HepG2 (cell line): ENCODE measurements around the gene PDCD2. TPM values are rescaled to one million over a fixed set of nuclear protein-coding genes. Genes with fewer than 3 reads are reported as not detected.

Source experiments
- ATAC-seq: fragments of 200-7000 bp; cut with Tn5 transposase; 3 replicates; pipeline ENCODE4 v1.9.1; 2020; ENCODE audit warnings: mild to moderate bottlenecking, moderate library complexity
- BruUV-seq: library from RNA; stranded (reverse); fragments of 400-500 nt; replicated peaks from 2 replicates; lab custom pipeline; 2021; lab: Mats Ljungman, UMichigan
- CTCF ChIA-PET: fragments of 300-600 bp; formaldehyde crosslinking; extraction: SDS; loops from one replicate; lab custom pipeline; 2021; ENCODE audit warnings: low total read pairs, inconsistent platforms, low intra/inter-chr PET ratio; lab: Yijun Ruan, JAX
- POLR2A ChIA-PET: fragments of 350-600 bp; sonication (Branson Sonifier 250); formaldehyde crosslinking; loops from one replicate; lab custom pipeline; 2020; ENCODE audit warnings: antibody characterized with exemption, inconsistent platforms; lab: Yijun Ruan, JAX
- DNase-seq: peaks from one replicate; pipeline ENCODE4 v3.0.0-alpha.2; 2015; ENCODE audit warnings: low spot score
- FAIRE-seq: peaks from 3 replicates; lab custom pipeline; 2011; peaks lifted over from hg19 to GRCh38; lab: Jason Lieb, UNC
- H2AFZ ChIP-seq: one replicate; pipeline ENCODE4 v1.6.1; 2011; ENCODE audit warnings: low read length, inconsistent platforms
- H3K27ac ChIP-seq: fragments of 300-600 bp; 3 replicates; pipeline ENCODE4 v1.8.0; 2011; ENCODE audit warnings: mixed run types, mild to moderate bottlenecking, mixed read lengths, low read length, inconsistent platforms; ENCODE audit not compliant: insufficient read depth; ENCODE audit errors: extremely low read length
- H3K27me3 ChIP-seq, 2 experiments: fragments of 200-600 bp in 1 of 2; 2 replicates in 1 of 2; 3 replicates in 1 of 2; pipeline versions ENCODE4 v1.6.0 to v1.8.0; 2011; ENCODE audit warnings: low read length in 2 of 2, mild to moderate bottlenecking in 2 of 2, moderate library complexity in 2 of 2, inconsistent platforms in 1 of 2; ENCODE audit not compliant: insufficient read depth in 2 of 2, control insufficient read depth in 1 of 2
- H3K36me3 ChIP-seq, 2 experiments: fragments of 200-600 bp in 1 of 2; replicated peaks in 1 of 2; 2 replicates in 1 of 2; 3 replicates in 1 of 2; pipeline versions ENCODE4 v1.5.1 to v1.8.0; 2011; ENCODE audit warnings: low read length in 2 of 2, inconsistent platforms in 1 of 2; ENCODE audit not compliant: insufficient read depth in 2 of 2, control insufficient read depth in 1 of 2
- H3K4me1 ChIP-seq: 2 replicates; pipeline ENCODE4 v1.5.1; 2012; ENCODE audit warnings: low read length, inconsistent platforms; ENCODE audit not compliant: insufficient read depth
- H3K4me2 ChIP-seq: 2 replicates; pipeline ENCODE4 v1.6.0; 2011; ENCODE audit warnings: low read depth, low read length, inconsistent platforms
- H3K4me3 ChIP-seq, 3 experiments: fragments of 200-600 bp in 1 of 3; sonication (generic), shearing (Covaris generic) in 1 of 3; replicated peaks in 1 of 3; 2 replicates each; pipeline ENCODE4 v1.5.1; 2011 to 2016; ENCODE audit warnings: low read length in 3 of 3, inconsistent platforms in 2 of 3, low read depth in 2 of 3, mild to moderate bottlenecking in 2 of 3, control low read depth in 1 of 3, mixed read lengths in 1 of 3; ENCODE audit not compliant: insufficient read depth in 1 of 3
- H3K79me2 ChIP-seq: one replicate; pipeline ENCODE4 v1.6.1; 2011; ENCODE audit warnings: low read length, inconsistent platforms; ENCODE audit not compliant: insufficient read depth
- H3K9ac ChIP-seq: 2 replicates; pipeline ENCODE4 v1.6.0; 2011; ENCODE audit warnings: mild to moderate bottlenecking, low read depth, low read length, inconsistent platforms; ENCODE audit not compliant: insufficient read depth
- H3K9me3 ChIP-seq: 2 replicates; pipeline ENCODE4 v1.5.1; 2012; ENCODE audit warnings: mild to moderate bottlenecking, low read length
- H4K20me1 ChIP-seq: 2 replicates; pipeline ENCODE4 v1.6.0; 2011; ENCODE audit warnings: inconsistent platforms, mild to moderate bottlenecking, low read length, moderate library complexity; ENCODE audit not compliant: insufficient read depth
- GABPA ChIP-seq, 2 experiments: IDR thresholded peaks; 2 replicates each; pipeline ENCODE4 v1.6.1; 2011 to 2016; ENCODE audit warnings: low read depth in 2 of 2, low read length in 1 of 2, missing biosample characterization in 1 of 2, missing genetic modification characterization in 1 of 2
- MEF2D ChIP-seq: sonication (generic); formaldehyde crosslinking; IDR thresholded peaks from 2 replicates; pipeline ENCODE4 v1.5.1; 2020; ENCODE audit warnings: mild to moderate bottlenecking, missing genetic modification reagents
- MTF2 ChIP-seq: sonication (generic); formaldehyde crosslinking; IDR thresholded peaks from 2 replicates; pipeline ENCODE4 v1.5.0; 2020; ENCODE audit warnings: missing genetic modification reagents, borderline replicate concordance
- NCOR1 ChIP-seq: fragments of 200-600 bp; sonication (generic); IDR thresholded peaks from 2 replicates; pipeline ENCODE4 v1.7.0; 2017; ENCODE audit warnings: antibody characterized with exemption, low read length, borderline replicate concordance
- POLR2AphosphoS2 ChIP-seq: IDR thresholded peaks from 2 replicates; pipeline ENCODE4 v1.6.1; 2011; ENCODE audit warnings: low read depth, low read length, improper control_type of control experiment
- PTBP1 ChIP-seq: fragments of 200-400 bp; formaldehyde crosslinking; IDR thresholded peaks from 2 replicates; pipeline ENCODE4 v1.6.1; 2018; ENCODE audit warnings: low read length, low read depth; ENCODE audit not compliant: poor library complexity, severe bottlenecking
- RBM22 ChIP-seq: fragments of 200-400 bp; formaldehyde crosslinking; optimal IDR thresholded peaks from 2 replicates; pipeline ENCODE3; 2017; ENCODE audit warnings: mild to moderate bottlenecking, low read length, moderate library complexity
- SNAPC2 ChIP-seq: sonication (generic); formaldehyde crosslinking; IDR thresholded peaks from 2 replicates; pipeline ENCODE4 v1.8.1; 2022; ENCODE audit warnings: mild to moderate bottlenecking, missing genetic modification reagents
- TGIF2 ChIP-seq: IDR thresholded peaks from 2 replicates; pipeline ENCODE4 v1.6.1; 2016; ENCODE audit warnings: control low read depth, missing compliant biosample characterization
- ZFP36L2 ChIP-seq: sonication (generic); formaldehyde crosslinking; IDR thresholded peaks from 2 replicates; pipeline ENCODE4 v1.4.0; 2020; ENCODE audit warnings: missing genetic modification reagents
- ZKSCAN8 ChIP-seq: IDR thresholded peaks from 2 replicates; pipeline ENCODE4 v1.6.1; 2016; ENCODE audit warnings: borderline replicate concordance, missing genetic modification reagents, missing compliant biosample characterization
- ZNF207 ChIP-seq: fragments of 450-650 bp; IDR thresholded peaks from 2 replicates; pipeline ENCODE4 v1.6.1; 2016; ENCODE audit warnings: antibody characterized with exemption, borderline replicate concordance
- ZNF589 ChIP-seq: sonication (generic); formaldehyde crosslinking; conservative IDR thresholded peaks from 2 replicates; pipeline ENCODE4 v1.8.0; 2022; ENCODE audit warnings: mild to moderate bottlenecking, moderate library complexity, missing genetic modification reagents
- ZNF644 ChIP-seq: IDR thresholded peaks from 2 replicates; pipeline ENCODE4 v1.6.1; 2016; ENCODE audit warnings: low read depth
- ZNF777 ChIP-seq: sonication (generic); formaldehyde crosslinking; IDR thresholded peaks from 2 replicates; pipeline ENCODE4 v1.4.0; 2020; ENCODE audit warnings: missing genetic modification reagents
- WGBS: methylation state at CpG from one replicate; pipeline ENCODE4 v1.1.6; 2017; ENCODE audit warnings: low lambda C conversion rate; 5-methylcytosine and 5-hydroxymethylcytosine counted together
- in situ Hi-C: cut with HindIII; loops from 2 replicates; pipeline ENCODE4 v1.10.0; 2017; ENCODE audit warnings: low pct_unique_long_range_greater_than_20kb; ENCODE audit not compliant: extremely low pct_ligation_motif_present
- intact Hi-C: fragments of 100-400 bp; cut with micrococcal nuclease; formaldehyde crosslinking; loops from one replicate; pipeline ENCODE4 v1.10.0; 2022; ENCODE audit not compliant: unreplicated experiment
- polyA plus RNA-seq, 8 experiments: library from polyadenylated mRNA; depleted of rRNA in 3 of 8; stranded (reverse) in 7 of 8; unstranded in 1 of 8; fragments of >200 nt; fragmentation: Illumina TruSeq in 4 of 8; extraction: Trizol in 4 of 8; gene quantifications; 2 replicates each; pipeline versions ENCODE4 v1.2.1 to v1.2.3, GENCODE V29; 2011 to 2016; ENCODE audit warnings: low read depth in 4 of 8, missing spikeins in 1 of 8, mixed read lengths in 1 of 8; ENCODE audit not compliant: insufficient read depth in 1 of 8
- total RNA-seq, 5 experiments: library from RNA; depleted of rRNA; stranded (reverse); fragments of >200 nt; fragmentation: Illumina TruSeq; extraction: Trizol; gene quantifications; 2 replicates each; pipeline ENCODE4 v1.2.3, GENCODE V29; 2016; ENCODE audit warnings: low read depth in 1 of 5
- TF ChIP-seq, protein P1 (sequence below): sonication (generic); formaldehyde crosslinking; IDR thresholded peaks from 2 replicates; pipeline ENCODE4 v1.5.1; 2020; ENCODE audit warnings: mild to moderate bottlenecking, missing genetic modification reagents, borderline replicate concordance

Gene PDCD2
- total and polyA plus RNA-seq, 2 of the 13 experiments (the other 11 are each of a cell fraction or from before 2014, with no cell fraction given): 83.6 to 133 TPM

DNA sequence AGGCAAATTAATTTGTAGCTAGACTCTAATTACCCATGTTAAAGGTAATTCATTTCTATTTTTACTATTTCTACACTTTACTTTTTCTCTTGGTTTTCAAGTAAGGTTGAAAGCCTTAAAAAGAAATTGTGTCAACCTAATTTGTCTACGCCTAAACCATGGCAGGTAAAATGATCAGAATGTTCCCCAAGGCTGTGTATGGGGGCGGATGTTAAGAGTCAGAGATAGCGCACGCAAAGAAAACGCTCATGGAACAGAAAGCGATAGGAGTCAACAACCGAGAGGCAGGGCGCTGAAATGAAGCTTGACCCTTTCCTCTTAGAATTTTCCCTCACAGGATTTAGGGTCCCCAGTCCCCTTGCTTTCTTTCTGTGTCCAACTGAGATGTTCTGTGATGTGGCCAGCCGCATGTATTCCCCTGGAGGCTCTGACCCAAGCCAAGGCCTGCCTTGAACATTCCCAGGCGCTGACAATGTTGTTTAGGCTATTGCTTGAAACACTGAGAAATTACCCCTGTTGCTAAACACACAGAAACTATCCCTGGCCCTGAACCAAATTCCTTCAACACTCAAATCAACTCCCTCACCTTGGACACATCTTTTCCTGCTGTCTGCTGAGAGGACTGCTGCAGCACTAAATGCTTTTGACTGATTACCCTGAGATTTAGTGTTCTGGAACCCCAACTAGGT lies 42.3 kb downstream of the PDCD2 start:
- H3K4me1 ChIP-seq: no peaks in the 10 kb centered on the region
- H3K9me3 ChIP-seq: no peaks in the 10 kb centered on the region
- intact Hi-C loops (no loop called here), in situ Hi-C loops (no loop called here)
- no peak overlapping the region for H2AFZ ChIP-seq
- H3K36me3 ChIP-seq: peaks cover 35 to 95% of the 10 kb centered on the region in 2 experiments
- TF ChIP-seq ZNF644 (CRISPR knock-in tag): no peak
- TF ChIP-seq POLR2AphosphoS2: peak; percentile 55; the same call in 1 of the 2 replicates
- TF ChIP-seq TGIF2: no peak
- TF ChIP-seq PTBP1: no peak
- 0 out of 2 replicates have a peak, but pooled peaks have one; percentile 23 for TF ChIP-seq ZNF777
- TF ChIP-seq SNAPC2 (CRISPR knock-in tag): no peak
- peak; percentile 88 for TF ChIP-seq RBM22
- TF ChIP-seq GABPA (IDR thresholded peaks at IDR 0.05; ENCODE audit: low read depth, low read length): no peak
- TF ChIP-seq GABPA (CRISPR knock-in tag; IDR thresholded peaks at IDR 0.05; ENCODE audit: low read depth): no peak
- no peak for TF ChIP-seq ZNF589 (CRISPR knock-in tag)
- no peak for TF ChIP-seq MEF2D (CRISPR knock-in tag)
- no peak for TF ChIP-seq ZNF207
- TF ChIP-seq NCOR1: no peak
- TF ChIP-seq MTF2: no peak
- TF ChIP-seq ZKSCAN8: no peak
- TF ChIP-seq ZFP36L2 (CRISPR knock-in tag): no peak
- TF ChIP-seq, protein P1, sequence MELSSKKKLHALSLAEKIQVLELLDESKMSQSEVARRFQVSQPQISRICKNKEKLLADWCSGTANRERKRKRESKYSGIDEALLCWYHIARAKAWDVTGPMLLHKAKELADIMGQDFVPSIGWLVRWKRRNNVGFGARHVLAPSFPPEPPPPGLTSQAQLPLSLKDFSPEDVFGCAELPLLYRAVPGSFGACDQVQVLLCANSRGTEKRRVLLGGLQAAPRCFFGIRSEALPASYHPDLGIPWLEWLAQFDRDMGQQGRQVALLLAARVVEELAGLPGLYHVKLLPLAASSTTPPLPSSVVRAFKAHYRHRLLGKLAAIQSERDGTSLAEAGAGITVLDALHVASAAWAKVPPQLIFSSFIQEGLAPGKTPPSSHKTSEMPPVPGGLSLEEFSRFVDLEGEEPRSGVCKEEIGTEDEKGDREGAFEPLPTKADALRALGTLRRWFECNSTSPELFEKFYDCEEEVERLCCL (CRISPR knock-in tag): no peak
- CTCF ChIA-PET: no interaction called here
- no peak for DNase-seq
- ATAC-seq: no peak
- POLR2A ChIA-PET: interaction anchor here (0.9 kb wide), 1 partner anchor 10 kb away, joined by 4 read pairs; the partner anchor contains the start of gene PSMB1
- no TSS peak for BruUV-seq
- H3K4me2 ChIP-seq: no peak overlapping the region
- no peak overlapping the region for H3K27ac ChIP-seq
- H3K27me3 ChIP-seq: no peaks in the 10 kb centered on the region
- no peak for FAIRE-seq
- H3K4me3 ChIP-seq: no peak overlapping the region
- 96% methylated on average over 10 of the region's 10 CpGs for WGBS
- peaks cover 20% of the 10 kb centered on the region; the same call in 1 of the 2 replicates for H4K20me1 ChIP-seq
- no peak overlapping the region for H3K9ac ChIP-seq
- peaks cover 39% of the 10 kb centered on the region for H3K79me2 ChIP-seq
